HS-5 (cell line): Measurements from ENCODE around the gene PERP.

Source experiments
- DNase-seq: peaks from one replicate; pipeline ENCODE4 v3.0.0-alpha.2; 2012; ENCODE audit warnings: low read depth

Gene PERP

GRCh38 chr6:138044972-138045371, 62.2 kb downstream of the PERP start:
- DNase-seq = no peak

GRCh38 chr6:138044458-138044857, 62.8 kb downstream of the PERP start:
- peak; percentile 13 for DNase-seq
